ENCODE results near the gene CDKAL1. TPM values are rescaled to one million over a fixed set of nuclear protein-coding genes. Genes with fewer than 3 reads are reported as not detected.

CDKAL1 gene
- total and polyA plus RNA-seq, 9 of the 15 experiments (the other 6 are each of a cell fraction or from before 2014, with no cell fraction given) = 11.2 to 36.3 (median 20.1) TPM

DNA sequence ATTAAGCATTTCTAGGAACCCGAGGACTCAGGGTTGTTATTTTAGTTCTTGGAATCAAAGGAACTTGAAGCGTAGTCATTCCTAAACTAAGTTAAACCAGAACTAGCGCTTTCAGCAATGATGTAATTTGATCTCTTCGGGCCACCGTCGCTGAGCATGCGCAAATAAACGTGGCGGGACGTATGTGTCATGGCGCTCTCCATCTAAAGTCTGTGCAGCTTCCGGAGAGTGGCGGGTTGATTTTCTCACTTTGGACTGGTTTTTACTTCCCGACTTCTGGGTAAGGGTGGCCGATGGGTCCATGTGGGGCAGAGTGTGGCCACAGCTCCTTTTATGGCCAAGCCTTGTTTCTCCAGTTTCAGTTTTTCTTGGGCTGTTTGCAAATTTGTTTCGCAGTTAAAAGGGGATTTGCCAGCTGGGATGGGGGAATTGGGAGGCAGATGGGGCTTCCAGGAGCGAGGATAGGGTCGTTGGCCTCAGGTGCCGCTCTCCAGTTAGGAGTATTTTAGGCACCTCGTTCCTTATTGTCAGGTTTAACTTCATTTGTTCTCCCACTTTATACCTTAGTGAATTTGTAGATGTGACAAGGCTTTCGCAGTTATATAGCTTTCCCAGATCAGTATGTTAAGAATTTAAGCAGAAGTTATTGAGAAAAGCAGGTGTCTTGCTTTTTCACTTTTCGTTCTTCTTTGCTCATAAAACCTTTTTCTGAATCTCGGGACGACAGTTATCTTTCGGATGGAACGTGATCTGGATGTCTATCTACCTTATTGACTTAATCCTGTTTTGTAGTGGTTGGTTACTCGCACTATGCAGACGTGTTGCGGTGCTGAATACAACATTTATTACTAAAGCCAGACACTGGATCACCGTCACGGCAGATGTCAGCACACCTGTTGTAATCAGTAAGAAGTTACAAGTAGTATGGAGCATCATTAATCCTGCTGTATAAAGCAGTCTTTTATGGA lies at the start of gene CDKAL1 (continued):
- no peak for TF ChIP-seq ZNF277 (CRISPR knock-in tag; IDR thresholded peaks at IDR 0.05; ENCODE audit: borderline replicate concordance)
- peak; percentile 94 for TF ChIP-seq POLR2AphosphoS5 (IDR thresholded peaks at IDR 0.05; ENCODE audit: control insufficient read depth, insufficient read depth, low read depth, low read length)
- TF ChIP-seq E2F4 (CRISPR knock-in tag; IDR thresholded peaks at IDR 0.05; ENCODE audit: low read depth) = no peak
- TF ChIP-seq NONO (IDR thresholded peaks at IDR 0.05; ENCODE audit: low read depth in 2 of 2, low read length in 1 of 2) = no peak
- peak; percentile 96 for TF ChIP-seq TAF9B (IDR thresholded peaks at IDR 0.05; ENCODE audit: partially characterized antibody)
- TF ChIP-seq ZKSCAN3 (CRISPR knock-in tag; IDR thresholded peaks at IDR 0.05) = no peak
- peak; percentile 92 for TF ChIP-seq ETV1 (tag; conservative IDR thresholded peaks at IDR 0.05; ENCODE audit: low read depth)
- TF ChIP-seq ZFPM2 (CRISPR knock-in tag; IDR thresholded peaks at IDR 0.05) = no peak
- TF ChIP-seq FOXM1 (IDR thresholded peaks at IDR 0.05; ENCODE audit: low read depth) = no peak; the same call in 1 of the 2 replicates
- TF ChIP-seq FOXM1 (CRISPR knock-in tag; IDR thresholded peaks at IDR 0.05; ENCODE audit: low read depth) = no peak
- TF ChIP-seq FOXK2 (conservative IDR thresholded peaks at IDR 0.05 in 1 of 2, IDR thresholded peaks at IDR 0.05 in 1 of 2; ENCODE audit: low read depth in 2 of 2) = peak; percentile 56; a peak in 2 of 4 replicates
- TF ChIP-seq, protein P1, sequence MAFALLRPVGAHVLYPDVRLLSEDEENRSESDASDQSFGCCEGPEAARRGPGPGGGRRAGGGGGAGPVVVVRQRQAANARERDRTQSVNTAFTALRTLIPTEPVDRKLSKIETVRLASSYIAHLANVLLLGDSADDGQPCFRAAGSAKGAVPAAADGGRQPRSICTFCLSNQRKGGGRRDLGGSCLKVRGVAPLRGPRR (CRISPR knock-in tag; IDR thresholded peaks at IDR 0.05) = no peak
- no peak for TF ChIP-seq ZNF146 (CRISPR knock-in tag; IDR thresholded peaks at IDR 0.05; ENCODE audit: unreplicated experiment)
- TF ChIP-seq EZH2 (IDR thresholded peaks at IDR 0.05; ENCODE audit: borderline replicate concordance, low read depth, low read length) = no peak
- TF ChIP-seq NUFIP1 (IDR thresholded peaks at IDR 0.05; ENCODE audit: partially characterized antibody) = no peak
- TF ChIP-seq, protein P2, sequence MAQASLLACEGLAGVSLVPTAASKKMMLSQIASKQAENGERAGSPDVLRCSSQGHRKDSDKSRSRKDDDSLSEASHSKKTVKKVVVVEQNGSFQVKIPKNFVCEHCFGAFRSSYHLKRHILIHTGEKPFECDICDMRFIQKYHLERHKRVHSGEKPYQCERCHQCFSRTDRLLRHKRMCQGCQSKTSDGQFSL (CRISPR knock-in tag; IDR thresholded peaks at IDR 0.05) = no peak
- TF ChIP-seq, protein P2 (tag; IDR thresholded peaks at IDR 0.05) = no peak
- peak; percentile 92; the same call in 1 of the 2 replicates for TF ChIP-seq NFRKB (IDR thresholded peaks at IDR 0.05; ENCODE audit: low read depth)
- TF ChIP-seq GMEB1 (CRISPR knock-in tag; IDR thresholded peaks at IDR 0.05) = 0 out of 2 replicates have a peak, but pooled peaks have one; percentile 26
- TF ChIP-seq, protein P3, sequence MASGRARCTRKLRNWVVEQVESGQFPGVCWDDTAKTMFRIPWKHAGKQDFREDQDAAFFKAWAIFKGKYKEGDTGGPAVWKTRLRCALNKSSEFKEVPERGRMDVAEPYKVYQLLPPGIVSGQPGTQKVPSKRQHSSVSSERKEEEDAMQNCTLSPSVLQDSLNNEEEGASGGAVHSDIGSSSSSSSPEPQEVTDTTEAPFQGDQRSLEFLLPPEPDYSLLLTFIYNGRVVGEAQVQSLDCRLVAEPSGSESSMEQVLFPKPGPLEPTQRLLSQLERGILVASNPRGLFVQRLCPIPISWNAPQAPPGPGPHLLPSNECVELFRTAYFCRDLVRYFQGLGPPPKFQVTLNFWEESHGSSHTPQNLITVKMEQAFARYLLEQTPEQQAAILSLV (tag; IDR thresholded peaks at IDR 0.05) = no peak

Data from K562 (cell line).